OCI-M2 (cell line): ENCODE data around the gene ZSCAN1.
"Not testable (repeated sequence)": the region's sequence is repeated elsewhere in the genome, so short reads cannot be mapped to it uniquely, and the experiment has no call there.

Experiments used
- DNase-seq: peaks from one replicate; lab custom pipeline; 2025; ENCODE audit not compliant: unreplicated experiment; lab: John Stamatoyannopoulos, UW

ZSCAN1 gene, protein sequence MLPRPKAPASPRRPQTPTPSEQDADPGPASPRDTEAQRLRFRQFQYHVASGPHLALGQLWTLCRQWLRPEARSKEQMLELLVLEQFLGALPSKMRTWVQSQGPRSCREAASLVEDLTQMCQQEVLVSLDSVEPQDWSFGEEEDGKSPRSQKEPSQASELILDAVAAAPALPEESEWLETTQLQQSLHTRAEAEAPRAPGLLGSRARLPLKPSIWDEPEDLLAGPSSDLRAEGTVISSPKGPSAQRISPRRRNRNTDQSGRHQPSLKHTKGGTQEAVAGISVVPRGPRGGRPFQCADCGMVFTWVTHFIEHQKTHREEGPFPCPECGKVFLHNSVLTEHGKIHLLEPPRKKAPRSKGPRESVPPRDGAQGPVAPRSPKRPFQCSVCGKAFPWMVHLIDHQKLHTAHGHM

DNA sequence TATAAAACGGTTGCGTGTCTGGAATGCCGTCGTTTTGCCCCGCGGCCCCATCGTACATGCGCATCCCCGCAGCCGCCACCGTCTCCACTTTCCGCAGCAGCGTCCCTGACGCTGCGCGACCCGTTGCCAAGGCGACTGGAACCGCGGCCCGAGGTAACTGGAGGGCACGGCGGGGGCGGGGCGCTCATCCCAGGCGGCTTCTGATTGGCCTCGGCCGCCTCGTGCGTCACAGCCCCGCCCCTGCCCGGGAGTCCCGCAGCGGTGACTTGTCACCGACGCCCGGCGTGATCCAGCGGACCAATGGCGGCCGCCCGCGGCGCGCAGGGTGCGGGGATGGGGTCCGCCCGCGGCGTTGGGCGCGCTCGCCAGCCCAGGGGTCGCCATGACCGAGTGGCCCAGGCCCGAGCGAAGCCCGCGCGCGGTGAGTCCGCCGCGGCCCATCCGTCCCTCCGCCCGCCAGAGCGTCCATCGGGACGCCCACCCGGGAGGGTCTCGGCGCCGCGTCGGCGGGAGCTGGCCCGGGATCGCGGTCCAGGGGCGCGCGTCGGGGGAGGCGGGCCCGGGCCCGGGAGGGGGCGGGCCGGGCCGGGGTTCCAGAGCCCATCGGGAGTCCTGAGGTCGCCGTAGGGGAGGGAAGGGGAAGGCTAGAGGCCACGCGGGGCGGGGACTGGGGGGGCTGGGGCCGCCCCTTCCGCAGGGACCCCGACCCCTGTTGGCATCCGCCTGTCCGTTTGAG lies at the start of gene ZSCAN1:
Gene ZSCAN1 (plus strand): TSS at position 285 of the 736 bp plus-strand sequence. CDS start 3,812 bp downstream, outside the sequence.
- DNase-seq: peak; percentile 88

DNA sequence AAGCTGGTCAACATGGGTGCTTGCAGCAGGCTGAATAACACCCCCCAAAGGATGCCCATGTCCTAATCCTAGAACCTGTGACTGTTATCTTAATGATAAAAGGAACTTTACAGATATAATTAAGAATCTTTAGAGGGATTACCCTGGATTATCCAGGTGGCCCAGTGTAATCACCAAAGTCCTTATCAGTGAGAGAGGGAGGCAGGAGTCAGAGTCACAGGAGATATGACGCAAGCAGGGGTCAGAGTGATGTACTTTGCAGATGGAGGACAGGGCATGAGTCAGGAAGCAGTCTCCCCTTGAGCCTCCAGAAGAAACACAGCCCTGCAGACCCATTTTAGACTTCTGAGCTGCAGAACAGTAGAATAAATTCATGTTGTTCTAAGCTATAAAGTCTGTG lies 41.0 kb upstream of the ZSCAN1 start:
- DNase-seq: no peak

DNA sequence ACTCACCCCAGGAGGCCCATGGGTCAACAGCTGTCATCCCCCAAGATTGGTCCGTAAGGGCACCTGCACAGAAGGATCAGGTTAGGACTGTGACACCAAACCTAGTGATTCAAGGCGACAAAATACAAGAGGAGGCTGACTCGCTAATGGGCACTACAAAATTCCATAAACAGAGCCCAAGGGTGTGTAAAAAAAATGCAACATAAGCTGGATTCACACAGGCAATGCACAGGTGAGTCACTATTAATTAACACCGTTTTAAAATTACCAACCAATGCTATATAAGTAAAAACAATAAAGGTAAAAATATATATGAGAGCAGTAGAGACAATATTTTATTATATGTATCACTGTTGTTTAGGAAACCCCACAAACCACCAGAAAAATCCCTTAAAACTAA lies 33.1 kb upstream of the ZSCAN1 start:
- DNase-seq: no peak

DNA sequence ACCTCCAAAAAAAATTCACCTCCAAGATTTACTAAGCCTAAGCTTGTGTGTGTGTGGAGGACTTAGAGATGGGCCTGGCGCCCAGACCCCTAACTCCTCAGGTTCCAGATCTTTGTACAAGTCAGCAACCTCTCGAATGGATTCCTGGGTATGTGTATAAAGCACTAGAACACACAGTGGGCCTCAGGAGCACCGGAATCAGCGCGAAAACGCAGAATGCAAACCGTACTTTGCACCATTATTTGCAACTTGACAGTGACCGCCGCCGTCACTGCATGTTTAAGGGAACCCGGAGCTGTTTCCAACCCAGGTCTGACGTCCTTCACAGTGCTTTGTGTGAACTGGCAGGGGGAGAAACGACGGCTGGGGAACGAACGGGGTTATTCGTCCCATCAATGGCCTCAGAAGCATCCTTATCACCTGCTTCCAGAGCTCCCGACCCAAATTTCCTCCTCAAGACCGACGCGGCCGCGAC lies 31.9 kb upstream of the ZSCAN1 start:
- no peak for DNase-seq

DNA sequence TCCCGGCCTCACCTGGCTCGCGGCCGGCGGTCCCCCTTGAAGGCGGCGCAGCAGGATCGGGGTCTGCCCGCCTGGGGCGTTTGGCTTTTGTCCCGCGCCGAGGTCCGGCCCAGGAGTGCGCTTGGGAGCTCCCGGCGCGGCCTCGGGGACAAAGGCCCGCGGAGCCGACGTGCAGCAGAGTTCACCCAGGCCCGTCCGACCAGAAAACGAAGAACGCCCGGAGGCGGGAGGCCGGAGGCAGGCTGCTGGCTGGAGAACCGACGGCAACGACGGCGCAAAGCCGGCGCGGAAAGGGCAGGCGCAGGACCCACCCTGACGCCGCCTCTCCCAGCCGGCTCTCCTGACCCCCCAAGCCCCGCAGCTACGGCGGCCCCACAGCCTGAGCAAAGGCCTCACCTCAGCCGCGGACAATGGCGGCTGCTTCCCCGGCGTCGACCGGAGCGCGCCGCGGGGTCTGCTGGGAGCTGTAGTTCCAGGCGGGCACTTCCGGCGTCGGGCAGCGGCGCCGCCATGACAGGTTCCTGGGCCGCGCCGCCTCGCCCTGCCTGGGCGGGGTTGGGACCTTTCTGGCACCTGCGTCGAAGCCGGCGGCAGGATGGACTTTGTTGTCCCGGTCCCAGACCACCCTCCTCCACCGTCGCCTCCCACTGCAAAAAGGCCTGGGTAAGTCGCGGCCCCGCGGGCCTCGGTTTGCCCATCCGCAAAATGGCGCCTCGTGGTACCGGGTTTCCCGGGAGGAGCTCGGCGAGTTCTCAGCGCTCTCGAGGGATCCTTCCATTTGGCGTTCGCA lies 31.2 kb upstream of the ZSCAN1 start, which contains the start of gene ZNF606:
Gene ZNF606 (minus strand): TSS at position 437 of the 790 bp plus-strand sequence. CDS start 1,501 bp downstream, outside the sequence.
- no peak for DNase-seq

DNA sequence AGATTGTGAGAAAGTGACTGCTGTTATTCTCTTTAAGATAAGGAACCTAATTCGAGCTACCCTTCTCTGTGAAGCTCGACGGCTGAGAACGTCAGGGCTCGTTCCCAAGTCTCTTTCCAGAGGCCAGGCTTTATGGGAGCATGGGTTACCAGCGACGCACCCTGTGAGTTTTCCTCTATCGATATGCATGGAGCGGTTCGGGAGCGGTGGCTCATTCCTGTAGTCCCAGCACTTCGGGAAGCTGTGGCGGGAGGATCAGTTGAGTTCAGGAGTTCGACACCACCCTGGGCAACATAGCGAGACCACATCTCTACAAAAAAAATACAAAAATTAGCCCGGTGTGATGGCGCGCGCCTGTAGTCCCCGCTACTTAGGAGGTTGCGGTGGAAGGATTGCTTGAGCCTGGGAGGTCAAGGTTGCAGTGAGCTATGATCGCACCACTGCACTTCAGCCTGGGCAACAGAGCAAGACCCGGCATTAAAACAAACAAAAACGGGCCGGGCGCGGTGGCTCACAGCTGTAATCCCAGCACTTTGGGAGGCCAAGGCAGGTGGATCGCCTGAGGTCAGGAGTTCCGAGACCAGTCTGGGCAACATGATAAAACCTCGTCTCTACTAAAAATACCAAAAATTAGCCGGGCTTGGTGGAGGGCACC lies 30.5 kb upstream of the ZSCAN1 start:
- DNase-seq: no peak

DNA sequence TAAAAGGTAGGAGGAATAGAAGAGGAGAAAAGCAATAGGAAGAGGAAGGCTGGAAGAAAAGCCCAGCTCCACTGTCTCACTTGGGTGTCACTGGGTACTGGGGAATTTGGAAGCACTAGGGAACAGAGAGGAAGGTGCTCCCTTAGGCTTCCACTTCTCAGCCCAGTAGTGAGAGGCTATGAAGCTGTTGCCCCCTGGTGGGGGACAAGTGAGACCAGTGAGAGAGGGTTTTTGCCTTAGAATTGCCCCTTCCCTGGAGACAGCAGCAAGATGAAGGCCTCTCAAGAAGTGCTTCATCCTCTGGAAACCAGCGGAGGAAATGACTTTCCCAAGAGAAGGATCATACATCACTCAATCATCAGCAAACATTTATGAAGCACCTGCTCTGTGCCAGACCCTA lies 26.5 kb upstream of the ZSCAN1 start:
- no peak for DNase-seq

DNA sequence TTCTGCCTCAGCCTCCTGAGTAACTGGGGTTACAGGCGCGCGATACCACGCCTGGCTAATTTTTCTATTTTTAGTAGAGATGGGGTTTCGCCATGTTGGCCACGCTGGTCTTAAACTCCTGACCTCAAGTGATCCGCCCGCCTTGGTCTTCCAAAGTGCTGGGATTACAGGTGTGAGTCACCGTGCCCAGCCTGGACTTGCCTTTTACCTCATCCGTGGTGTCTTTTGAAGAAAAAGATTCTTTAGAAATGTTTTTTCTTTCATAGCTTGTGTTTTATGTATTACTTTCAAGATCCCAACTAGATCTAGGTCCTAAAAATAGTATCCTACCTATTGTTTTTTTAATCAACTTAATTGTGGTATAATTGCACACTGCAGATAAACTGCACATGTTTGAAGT lies 24.9 kb upstream of the ZSCAN1 start:
- not testable (repeated sequence) for DNase-seq

DNA sequence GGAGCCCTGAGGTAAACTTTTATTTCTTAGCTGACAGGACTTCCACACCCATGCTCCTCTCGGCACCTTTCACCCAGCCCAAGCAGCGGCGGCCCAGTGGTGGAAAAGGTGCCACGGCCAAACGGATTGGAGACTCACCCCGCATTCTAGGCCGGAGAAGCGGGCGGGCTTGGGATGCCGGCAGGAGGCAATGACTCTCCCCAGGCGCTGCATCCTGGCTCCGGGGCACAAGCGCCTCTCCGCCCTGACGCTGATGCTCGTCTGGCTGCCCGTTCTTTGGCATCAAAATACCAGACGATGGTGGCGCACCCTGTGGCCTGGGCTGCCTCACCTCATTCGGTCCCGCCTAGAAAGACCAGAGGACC lies 24.5 kb upstream of the ZSCAN1 start:
- no peak for DNase-seq

DNA sequence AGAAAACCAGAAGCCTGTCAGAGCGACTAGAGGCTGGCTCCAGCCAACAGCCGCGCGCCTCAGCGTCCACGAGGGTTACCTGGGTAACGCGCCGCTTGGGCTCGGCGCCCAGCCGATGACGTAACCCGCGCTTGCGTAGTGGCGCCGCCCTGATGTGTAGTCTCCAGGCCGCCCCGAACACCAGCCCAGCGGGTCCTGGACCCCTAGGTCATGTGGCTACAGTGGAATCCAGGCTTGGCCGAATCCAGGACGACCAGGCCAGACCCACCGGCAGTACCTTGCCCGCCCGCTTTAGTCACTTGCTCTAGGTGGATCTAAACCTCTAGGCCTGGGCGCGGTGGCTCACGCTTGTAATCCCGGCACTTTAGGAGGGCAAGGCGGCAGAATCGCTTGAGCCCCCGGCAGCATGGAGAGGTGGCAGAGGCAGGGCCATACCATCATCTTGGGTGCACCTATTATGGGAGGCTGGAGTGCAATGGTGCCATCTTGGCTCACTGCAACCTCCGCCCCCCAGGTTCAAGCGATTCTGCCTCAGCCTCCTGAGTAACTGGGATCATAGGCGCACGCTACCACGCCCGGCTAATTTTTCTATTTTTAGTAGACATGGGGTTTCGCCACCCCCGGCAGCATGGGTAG lies 24.0 kb upstream of the ZSCAN1 start:
- no peak for DNase-seq

DNA sequence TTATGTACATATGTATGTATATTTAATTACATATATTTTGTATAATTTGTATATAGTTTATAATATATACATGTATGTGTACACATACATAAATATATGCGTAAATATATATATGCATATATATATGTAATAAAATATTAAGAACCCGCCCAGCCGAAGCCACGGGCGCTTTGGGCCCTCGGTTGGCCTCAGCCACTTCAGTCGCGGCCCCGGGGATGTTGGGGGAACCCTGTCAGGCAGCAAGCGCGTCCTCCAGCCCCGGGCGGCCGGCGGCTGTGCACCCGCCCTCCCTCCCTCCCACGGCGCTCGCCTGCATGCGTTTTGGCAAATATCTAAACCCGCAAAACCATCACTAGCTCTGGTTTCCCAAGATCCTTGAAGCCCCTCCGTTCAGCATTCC lies 23.3 kb upstream of the ZSCAN1 start:
- DNase-seq: no peak

DNA sequence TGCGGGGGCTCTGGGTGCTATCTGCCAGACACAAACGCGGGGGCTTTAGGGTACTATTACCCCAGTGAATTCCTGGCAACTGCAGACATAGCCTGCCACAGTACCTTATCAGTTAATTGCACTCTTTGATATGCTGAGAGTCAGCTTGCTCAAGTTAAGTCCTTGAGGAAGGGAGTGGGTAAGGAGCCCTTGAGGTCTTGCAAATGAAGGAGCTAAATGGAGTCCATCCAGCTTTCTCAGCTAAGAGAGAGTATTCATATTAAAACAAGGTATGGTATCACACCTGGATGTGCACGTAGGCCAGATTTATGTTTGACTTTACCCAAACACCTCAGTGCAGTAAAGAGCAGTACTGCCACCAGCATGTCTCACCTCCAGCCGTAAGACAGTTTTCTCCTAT lies 19.7 kb upstream of the ZSCAN1 start:
- DNase-seq: no peak

DNA sequence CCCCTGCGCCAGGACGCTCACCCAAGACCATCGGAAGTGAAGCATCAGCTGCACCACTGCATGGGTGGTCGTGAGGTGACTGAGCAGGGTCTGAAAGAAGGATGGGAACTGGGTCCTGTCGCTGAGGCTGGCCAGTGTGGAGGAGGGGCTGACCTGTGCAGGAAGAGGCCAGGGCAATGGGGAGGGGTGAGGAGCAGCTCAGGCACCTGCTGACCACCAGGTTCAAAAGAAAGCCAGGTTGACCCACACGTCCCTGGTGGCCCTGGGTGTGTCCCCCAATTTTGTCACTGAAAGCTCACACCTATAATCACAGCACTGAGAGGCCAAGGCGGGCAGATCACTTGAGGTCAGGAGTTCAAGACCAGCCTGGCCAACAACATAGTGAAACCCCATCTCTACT lies 13.7 kb upstream of the ZSCAN1 start:
- DNase-seq: no peak

DNA sequence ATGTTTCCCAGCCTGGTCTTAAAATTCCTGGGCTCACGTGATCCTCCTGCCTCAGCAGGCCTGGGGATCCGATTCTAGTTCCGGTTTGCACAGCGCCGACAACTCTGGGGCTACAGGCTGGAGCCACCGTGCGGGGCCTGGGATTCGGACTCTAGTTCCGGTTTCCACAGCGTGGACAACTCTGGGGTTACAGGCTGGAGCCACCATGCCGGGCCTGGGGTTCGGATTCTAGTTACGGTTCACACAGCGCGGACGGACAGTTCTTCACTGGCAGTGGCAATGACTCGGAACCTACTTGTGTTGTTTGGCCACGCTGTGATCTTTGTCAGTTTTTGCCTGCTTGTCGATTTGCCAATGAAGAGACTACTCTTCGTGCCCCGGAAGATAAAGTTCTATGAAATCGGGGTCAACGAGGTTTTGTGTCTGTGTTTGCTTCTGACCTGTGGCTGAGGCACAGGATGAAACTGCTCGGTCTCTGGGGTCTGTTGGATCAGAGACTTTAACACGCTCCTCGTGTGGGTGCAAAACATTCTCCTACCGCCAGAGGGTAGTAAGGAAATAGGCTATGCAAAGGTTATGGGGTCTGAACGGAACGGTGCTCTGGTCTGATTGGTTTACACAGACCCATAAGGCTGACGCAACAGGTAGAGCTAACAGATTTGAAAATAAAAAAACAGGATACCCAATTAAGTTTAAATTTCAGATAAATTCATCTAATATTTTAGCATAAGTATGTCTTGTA lies 12.1 kb upstream of the ZSCAN1 start:
- no peak for DNase-seq

DNA sequence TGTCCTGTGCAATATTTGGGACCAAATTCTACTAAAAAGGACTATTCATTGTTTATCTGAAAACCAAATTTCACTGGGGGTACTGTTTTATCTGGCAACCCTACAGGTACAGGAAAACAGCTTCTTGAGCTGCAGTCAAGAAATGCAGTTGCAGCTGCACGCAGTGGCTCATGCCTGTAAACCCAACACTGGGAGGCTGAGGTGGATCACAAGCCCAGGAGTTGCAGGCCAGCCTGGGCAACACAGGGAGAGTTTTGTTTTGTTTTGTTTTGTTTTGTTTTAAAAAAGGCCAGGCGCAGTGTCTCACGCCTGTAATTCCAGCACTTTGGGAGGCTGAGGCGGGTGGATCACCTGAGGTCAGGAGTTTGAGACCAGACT lies 11.6 kb upstream of the ZSCAN1 start:
- DNase-seq: no peak

DNA sequence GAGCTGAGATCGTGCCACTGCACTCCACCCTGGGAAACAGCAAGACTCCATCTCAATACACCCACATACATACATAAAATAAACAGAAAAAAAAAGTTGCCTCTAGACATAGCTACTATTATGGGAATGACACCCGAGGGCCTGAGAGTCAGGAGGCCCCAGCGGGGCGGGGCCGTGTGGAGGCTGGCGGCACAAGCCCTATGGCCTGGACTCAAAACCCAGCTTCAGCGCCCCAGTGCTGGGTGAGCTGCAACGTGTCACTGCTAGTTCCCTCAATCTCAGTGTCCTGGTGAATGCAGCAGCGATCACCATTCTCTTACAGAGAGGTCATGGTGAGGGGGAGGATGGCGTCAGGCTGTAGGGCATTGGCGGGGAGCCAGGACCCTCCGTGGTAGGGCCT lies 9.2 kb upstream of the ZSCAN1 start:
- DNase-seq: no peak

DNA sequence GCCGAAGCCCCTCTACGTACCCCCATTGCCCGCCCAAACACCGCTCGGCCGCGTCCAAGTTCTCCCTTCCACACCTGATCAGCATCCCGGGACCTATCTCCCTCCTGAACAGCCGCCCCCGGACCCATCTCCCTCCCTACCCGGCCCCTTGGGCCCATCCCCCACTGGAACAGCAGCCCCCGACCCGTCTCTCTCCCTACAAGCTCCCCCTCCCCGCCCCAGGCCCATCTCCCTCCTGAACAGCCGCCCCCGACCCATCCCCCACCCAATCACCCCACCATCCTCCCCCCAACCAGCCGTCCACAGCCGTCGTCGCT lies 610 bp downstream of the ZSCAN1 start:
- no peak for DNase-seq

DNA sequence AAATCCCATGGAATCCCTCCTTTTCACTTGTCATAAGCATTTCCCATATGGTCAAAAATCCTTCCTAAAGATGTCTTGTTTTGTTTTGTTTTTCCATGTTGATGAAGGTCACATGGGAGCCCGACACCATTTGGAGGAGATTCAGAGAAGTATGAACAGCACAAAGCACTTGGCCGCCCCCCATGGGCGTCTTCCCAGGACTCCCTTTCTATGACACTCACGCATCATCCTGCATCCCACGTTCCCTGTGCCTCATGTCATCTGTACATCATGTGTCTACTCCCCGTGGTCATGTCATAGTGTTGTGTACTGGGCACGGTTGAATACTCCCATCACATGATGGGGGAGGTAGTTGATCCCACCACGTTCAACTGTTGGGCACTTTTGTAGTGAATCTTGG lies 2.0 kb downstream of the ZSCAN1 start:
- DNase-seq: no peak

DNA sequence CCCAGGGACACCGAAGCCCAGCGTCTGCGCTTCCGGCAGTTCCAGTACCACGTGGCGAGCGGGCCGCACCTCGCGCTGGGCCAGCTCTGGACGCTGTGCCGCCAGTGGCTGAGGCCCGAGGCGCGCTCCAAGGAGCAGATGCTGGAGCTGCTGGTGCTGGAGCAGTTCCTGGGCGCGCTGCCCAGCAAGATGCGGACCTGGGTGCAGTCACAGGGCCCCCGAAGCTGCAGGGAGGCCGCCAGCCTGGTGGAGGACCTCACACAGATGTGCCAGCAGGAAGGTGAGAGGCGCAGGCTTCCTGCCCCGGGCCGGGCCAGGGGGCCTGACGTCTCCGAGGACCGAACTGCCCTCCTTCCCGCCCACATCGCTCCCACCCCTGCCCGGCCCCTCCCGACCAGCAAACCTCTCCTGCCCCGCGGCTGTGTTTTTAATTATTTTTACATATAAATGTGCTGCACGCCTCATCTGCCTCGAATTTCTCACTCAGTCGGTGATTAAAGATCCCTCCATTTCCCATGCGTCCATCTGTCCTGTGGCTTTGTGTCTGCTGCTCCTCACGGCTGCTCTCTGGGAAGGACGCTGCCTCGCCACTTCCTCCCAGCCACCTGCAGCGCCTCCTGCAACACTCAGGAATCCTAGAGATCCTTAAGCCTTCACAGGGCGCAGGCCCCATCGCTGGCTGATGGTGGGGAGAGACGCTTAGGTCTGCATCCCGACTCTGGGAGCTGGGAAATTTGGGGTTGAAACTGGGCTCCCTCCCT lies 4.3 kb downstream of the ZSCAN1 start:
- DNase-seq: no peak
